ENCODE results near the gene ZBTB44. TPM values are rescaled to one million over a fixed set of nuclear protein-coding genes. Genes with fewer than 3 reads are reported as not detected.
A peak's percentile ranks its signal among the peaks of the same experiment; 100 is the strongest.

ZBTB44 gene
- total RNA-seq, 1 experiment from 2014 or later: 41.2 TPM

- no peak overlapping the region for H3K4me3 ChIP-seq
Observed at GRCh38 chr11:130183878-130184610, 130.7 kb downstream of the ZBTB44 start.

DNA sequence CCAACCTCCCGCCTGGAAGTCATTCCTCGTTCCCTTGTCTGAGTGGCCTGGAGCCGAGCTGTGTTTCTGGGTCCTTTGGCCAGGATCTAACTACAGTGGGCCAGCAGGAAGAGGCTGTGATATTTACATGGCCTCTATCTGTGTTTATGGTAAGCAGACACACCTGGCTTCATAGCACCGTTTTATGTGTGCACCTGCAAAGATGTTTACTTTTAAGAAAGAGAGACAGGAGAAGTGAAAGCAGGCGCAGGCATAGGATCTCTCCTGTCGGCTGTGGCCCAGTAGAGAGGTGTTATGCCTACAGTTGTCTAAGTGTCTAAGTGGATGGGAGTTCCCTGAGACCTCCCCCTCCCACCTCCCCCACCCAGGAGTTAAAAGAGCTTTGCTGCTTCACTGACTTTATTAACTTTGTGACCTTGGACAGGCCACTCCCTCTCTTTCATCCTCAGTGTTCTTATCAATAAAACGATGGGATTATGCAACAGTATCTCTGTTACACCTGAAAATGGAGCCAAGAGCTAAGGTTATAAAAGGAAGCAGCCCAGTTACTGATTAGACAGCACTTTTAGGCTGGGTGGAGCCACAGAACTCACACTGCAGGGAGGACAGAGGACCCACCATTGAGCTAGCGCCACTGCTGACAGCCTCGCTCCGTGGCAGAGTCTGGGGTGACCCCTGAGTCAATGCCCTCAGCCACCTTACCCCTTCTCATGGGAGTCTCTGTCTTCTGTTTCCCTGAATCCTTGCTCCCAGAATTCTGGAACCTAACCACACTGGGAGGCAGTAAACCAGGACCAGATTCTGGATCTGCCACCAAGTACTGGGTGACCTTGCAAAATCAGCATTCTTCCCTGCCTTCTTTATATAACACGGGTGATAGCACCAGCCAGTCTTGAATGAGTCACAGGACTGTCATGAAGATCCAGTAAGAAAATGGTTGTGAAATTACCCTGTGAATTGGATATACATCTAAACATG is 133.1 kb downstream of the ZBTB44 start:
- Histone ChIP-seq H3K4me3 (no peak overlapping the region; the same call in 1 of the 2 replicates), H4K20me1 (ENCODE audit: insufficient read depth) (peaks cover 28% of the 10 kb centered on the region), H3K27me3 (ENCODE audit: insufficient read depth, low read depth) (no peaks in the 10 kb centered on the region), H3K9me2 (ENCODE audit: insufficient read depth) (no peaks in the 10 kb centered on the region), H3K9me3 (ENCODE audit: insufficient read depth, low read depth) (no peaks in the 10 kb centered on the region), H3K4me1 (replicated peaks; ENCODE audit: insufficient read depth) (peaks cover 46% of the 10 kb centered on the region), H3F3A (ENCODE audit: insufficient read depth, low read depth) (peaks cover 38% of the 10 kb centered on the region), H3K4me2 (peak overlapping the region; percentile 56), H3K79me2 (ENCODE audit: low read depth) (peaks cover 95% of the 10 kb centered on the region), H3K27ac (peak overlapping the region; percentile 82), H3K36me3 (ENCODE audit: low read depth) (0 out of 2 replicates have a peak, but pooled peaks cover 4% of the 10 kb centered on the region), H2AFZ (no peak overlapping the region)
- POLR2A ChIA-PET (ENCODE audit: unreplicated experiment): no interaction called here
- CTCF ChIA-PET: interaction anchor here (0.6 kb wide), 1 partner anchor 32 kb away, joined by 5 read pairs; no protein-coding TSS in a partner anchor
- no peak for TF ChIP-seq EZH2 (IDR thresholded peaks at IDR 0.05; ENCODE audit: low read depth)
- TF ChIP-seq, protein P1, sequence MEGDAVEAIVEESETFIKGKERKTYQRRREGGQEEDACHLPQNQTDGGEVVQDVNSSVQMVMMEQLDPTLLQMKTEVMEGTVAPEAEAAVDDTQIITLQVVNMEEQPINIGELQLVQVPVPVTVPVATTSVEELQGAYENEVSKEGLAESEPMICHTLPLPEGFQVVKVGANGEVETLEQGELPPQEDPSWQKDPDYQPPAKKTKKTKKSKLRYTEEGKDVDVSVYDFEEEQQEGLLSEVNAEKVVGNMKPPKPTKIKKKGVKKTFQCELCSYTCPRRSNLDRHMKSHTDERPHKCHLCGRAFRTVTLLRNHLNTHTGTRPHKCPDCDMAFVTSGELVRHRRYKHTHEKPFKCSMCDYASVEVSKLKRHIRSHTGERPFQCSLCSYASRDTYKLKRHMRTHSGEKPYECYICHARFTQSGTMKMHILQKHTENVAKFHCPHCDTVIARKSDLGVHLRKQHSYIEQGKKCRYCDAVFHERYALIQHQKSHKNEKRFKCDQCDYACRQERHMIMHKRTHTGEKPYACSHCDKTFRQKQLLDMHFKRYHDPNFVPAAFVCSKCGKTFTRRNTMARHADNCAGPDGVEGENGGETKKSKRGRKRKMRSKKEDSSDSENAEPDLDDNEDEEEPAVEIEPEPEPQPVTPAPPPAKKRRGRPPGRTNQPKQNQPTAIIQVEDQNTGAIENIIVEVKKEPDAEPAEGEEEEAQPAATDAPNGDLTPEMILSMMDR (conservative IDR thresholded peaks at IDR 0.05): no peak
- no TSS peak for BruUV-seq (replicated peaks)
- DNase-seq: peak; percentile 25 to 89
- intact Hi-C loops (cut with micrococcal nuclease; ENCODE audit: unreplicated experiment): no loop called here

More at GRCh38 chr11:130183878-130184610, 130.7 kb downstream of the ZBTB44 start:
- H3K27me3 ChIP-seq (ENCODE audit: insufficient read depth, low read depth): no peaks in the 10 kb centered on the region
- H4K20me1 ChIP-seq (ENCODE audit: insufficient read depth): peaks cover 36% of the 10 kb centered on the region
- CTCF ChIA-PET: no interaction called here
- no peak for TF ChIP-seq EZH2 (IDR thresholded peaks at IDR 0.05; ENCODE audit: low read depth)
- TF ChIP-seq, protein P1 (conservative IDR thresholded peaks at IDR 0.05): no peak
- POLR2A ChIA-PET (ENCODE audit: unreplicated experiment): interaction anchor here (0.6 kb wide), 1 partner anchor 18 kb away, joined by 3 read pairs; no protein-coding TSS in a partner anchor
- intact Hi-C loops (cut with micrococcal nuclease; ENCODE audit: unreplicated experiment): no loop called here
- no peak for DNase-seq
- H3K9me2 ChIP-seq (ENCODE audit: insufficient read depth): no peaks in the 10 kb centered on the region
- H3K9me3 ChIP-seq (ENCODE audit: insufficient read depth, low read depth): no peaks in the 10 kb centered on the region
- no peak overlapping the region for H3K4me2 ChIP-seq
- H3K36me3 ChIP-seq (ENCODE audit: low read depth): 0 out of 2 replicates have a peak, but pooled peaks cover 4% of the 10 kb centered on the region
- H3K27ac ChIP-seq: no peak overlapping the region
- BruUV-seq (replicated peaks): no TSS peak
- peaks cover 38% of the 10 kb centered on the region for H3F3A ChIP-seq (ENCODE audit: insufficient read depth, low read depth)
- peaks cover 33% of the 10 kb centered on the region for H3K4me1 ChIP-seq (replicated peaks; ENCODE audit: insufficient read depth)
- no peak overlapping the region for H2AFZ ChIP-seq
- H3K79me2 ChIP-seq (ENCODE audit: low read depth): peaks cover 83% of the 10 kb centered on the region

DNA sequence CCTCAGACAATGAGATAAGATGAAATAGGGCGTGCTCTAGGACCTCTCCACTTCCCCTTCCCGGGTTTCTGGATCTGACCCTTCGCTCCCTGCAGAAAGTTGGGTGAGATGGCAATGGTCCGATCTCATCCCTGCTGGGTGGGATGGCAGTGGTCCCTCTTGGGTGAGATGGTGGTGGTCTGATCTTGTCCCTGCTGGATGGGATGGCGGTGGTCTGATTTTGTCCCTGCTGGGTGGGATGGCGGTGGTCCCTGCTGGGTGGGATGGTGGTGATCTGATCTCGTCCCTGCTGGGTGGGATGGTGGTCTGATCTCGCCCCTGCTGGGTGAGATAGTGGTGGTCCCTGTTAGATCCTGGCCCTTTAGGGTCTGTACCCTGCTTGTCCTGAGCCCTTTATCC is 133.8 kb downstream of the ZBTB44 start:
- peak overlapping the region; percentile 56 for H3K4me2 ChIP-seq
- 0 out of 2 replicates have a peak, but pooled peaks cover 4% of the 10 kb centered on the region for H3K36me3 ChIP-seq (ENCODE audit: low read depth)
- ChIA-PET POLR2A (ENCODE audit: unreplicated experiment) (no interaction called here), CTCF (no interaction called here)
- no peak for DNase-seq
- H2AFZ ChIP-seq: no peak overlapping the region
- TF ChIP-seq, protein P1 (conservative IDR thresholded peaks at IDR 0.05): no peak
- TF ChIP-seq EZH2 (IDR thresholded peaks at IDR 0.05; ENCODE audit: low read depth): no peak
- peak overlapping the region; percentile 82 for H3K27ac ChIP-seq
- no peak overlapping the region; the same call in 1 of the 2 replicates for H3K4me3 ChIP-seq
- peaks cover 28% of the 10 kb centered on the region for H4K20me1 ChIP-seq (ENCODE audit: insufficient read depth)
- no peaks in the 10 kb centered on the region for H3K27me3 ChIP-seq (ENCODE audit: insufficient read depth, low read depth)
- peaks cover 95% of the 10 kb centered on the region for H3K79me2 ChIP-seq (ENCODE audit: low read depth)
- H3F3A ChIP-seq (ENCODE audit: insufficient read depth, low read depth): peaks cover 35% of the 10 kb centered on the region
- intact Hi-C loops (cut with micrococcal nuclease; ENCODE audit: unreplicated experiment): no loop called here
- no TSS peak for BruUV-seq (replicated peaks)
- H3K9me3 ChIP-seq (ENCODE audit: insufficient read depth, low read depth): no peaks in the 10 kb centered on the region
- peaks cover 46% of the 10 kb centered on the region for H3K4me1 ChIP-seq (replicated peaks; ENCODE audit: insufficient read depth)
- no peaks in the 10 kb centered on the region for H3K9me2 ChIP-seq (ENCODE audit: insufficient read depth)

Measured in PC-9 (cell line).